ENCODE measurements around the gene AIM2.

GRCh38 chr1:159081626-159082025 lies 5.1 kb upstream of the AIM2 start:
- TF ChIP-seq CTCF (IDR thresholded peaks at IDR 0.05 in 4 of 5, conservative IDR thresholded peaks at IDR 0.05 in 1 of 5), result no peak
- TF ChIP-seq POLR2A (IDR thresholded peaks at IDR 0.05), result no peak

Measured in gastrocnemius medialis (tissue), 4 donors.